AG09309 (cell line): ENCODE results near the gene WWC1.

Source experiments
- DNase-seq: peaks from one replicate; pipeline ENCODE4 v3.0.0-alpha.2; 2010; ENCODE audit warnings: low read depth
- H3K4me3 ChIP-seq: 2 replicates; pipeline ENCODE4 v1.5.1; 2011; ENCODE audit warnings: mild to moderate bottlenecking, low read depth, low read length, moderate library complexity; ENCODE audit not compliant: control insufficient read depth
- CTCF ChIP-seq: IDR thresholded peaks from 2 replicates; pipeline ENCODE4 v1.5.1; 2011; ENCODE audit warnings: mild to moderate bottlenecking, low read depth, low read length, inconsistent platforms; ENCODE audit not compliant: insufficient read depth, control insufficient read depth; ENCODE audit errors: missing control alignments

The WWC1 gene

GRCh38 chr5:168477060-168477459 lies 185.6 kb downstream of the WWC1 start:
- TF ChIP-seq CTCF, result no peak
- peak overlapping the region; percentile 5; the same call in 1 of the 2 replicates for H3K4me3 ChIP-seq
- peak; percentile 50 for DNase-seq

GRCh38 chr5:168479166-168479565 lies 187.7 kb downstream of the WWC1 start:
- no peak for TF ChIP-seq CTCF
- DNase-seq, result no peak
- H3K4me3 ChIP-seq, result no peak overlapping the region

- no peak for DNase-seq
These were observed 189.2 kb downstream of the WWC1 start for GRCh38 chr5:168480601-168481000.

GRCh38 chr5:168481330-168481788 lies 189.9 kb downstream of the WWC1 start:
- H3K4me3 ChIP-seq, result no peak overlapping the region
- no peak for DNase-seq
- no peak for TF ChIP-seq CTCF

More at GRCh38 chr5:168480601-168481000, 189.2 kb downstream of the WWC1 start:
- no peak for TF ChIP-seq CTCF
- H3K4me3 ChIP-seq, result no peak overlapping the region

- no peak for TF ChIP-seq CTCF
- DNase-seq, result no peak
- H3K4me3 ChIP-seq, result no peak overlapping the region
These were observed 190.9 kb downstream of the WWC1 start for GRCh38 chr5:168482361-168482760.

GRCh38 chr5:168486136-168486879 lies 194.9 kb downstream of the WWC1 start, which contains the start of gene RARS1:
RARS1 (plus strand) TSS chr5:168486471; CDS start chr5:168486499, 28 bp downstream.
- peak within 1 kb of the TSS; percentile 99 for H3K4me3 ChIP-seq
- DNase-seq, result peak; percentile 73
- TF ChIP-seq CTCF, result peak; percentile 99
